ELR (cell line): Measurements from ENCODE around the gene WDR53.
"Not testable (repeated sequence)": the region's sequence is repeated elsewhere in the genome, so short reads cannot be mapped to it uniquely, and the experiment has no call there.

ENCODE experiments used
- DNase-seq: peaks from one replicate; pipeline ENCODE4 v3.0.0-alpha.2; 2015; ENCODE audit warnings: low read depth

Gene WDR53

GRCh38 chr3:196517919-196518318 lies 50.4 kb downstream of the WDR53 start:
- DNase-seq: no peak

GRCh38 chr3:196517162-196517800 lies 51.1 kb downstream of the WDR53 start:
- DNase-seq: peak; percentile 15

- DNase-seq: no peak
Observed at GRCh38 chr3:196514913-196515621, 53.3 kb downstream of the WDR53 start, which contains the start of gene SMCO1. Gene SMCO1, minus strand, starts transcription at chr3:196515346. Its CDS starts 137 bp downstream, at chr3:196515209.

GRCh38 chr3:196514350-196514716 lies 54.0 kb downstream of the WDR53 start:
- no peak for DNase-seq

- peak; percentile 86 for DNase-seq
Observed at GRCh38 chr3:196513697-196514349, 54.5 kb downstream of the WDR53 start.

GRCh38 chr3:196511646-196512425 lies 56.5 kb downstream of the WDR53 start:
- not testable (repeated sequence) for DNase-seq

GRCh38 chr3:196511108-196511507 lies 57.2 kb downstream of the WDR53 start:
- not testable (repeated sequence) for DNase-seq

- DNase-seq: no peak
Observed at GRCh38 chr3:196506687-196507086, 61.7 kb downstream of the WDR53 start.

- no peak for DNase-seq
Observed at GRCh38 chr3:196504556-196504955, 63.8 kb downstream of the WDR53 start.
